ENCODE data around the gene RFC2. TPM values are rescaled to one million over a fixed set of nuclear protein-coding genes. Genes with fewer than 3 reads are reported as not detected.
"Not testable (repeated sequence)": the region's sequence is repeated elsewhere in the genome, so short reads cannot be mapped to it uniquely, and the experiment has no call there.

RFC2 gene
- total RNA-seq, 2 donors from 2014 or later: 80.1 to 84.5 TPM

DNA sequence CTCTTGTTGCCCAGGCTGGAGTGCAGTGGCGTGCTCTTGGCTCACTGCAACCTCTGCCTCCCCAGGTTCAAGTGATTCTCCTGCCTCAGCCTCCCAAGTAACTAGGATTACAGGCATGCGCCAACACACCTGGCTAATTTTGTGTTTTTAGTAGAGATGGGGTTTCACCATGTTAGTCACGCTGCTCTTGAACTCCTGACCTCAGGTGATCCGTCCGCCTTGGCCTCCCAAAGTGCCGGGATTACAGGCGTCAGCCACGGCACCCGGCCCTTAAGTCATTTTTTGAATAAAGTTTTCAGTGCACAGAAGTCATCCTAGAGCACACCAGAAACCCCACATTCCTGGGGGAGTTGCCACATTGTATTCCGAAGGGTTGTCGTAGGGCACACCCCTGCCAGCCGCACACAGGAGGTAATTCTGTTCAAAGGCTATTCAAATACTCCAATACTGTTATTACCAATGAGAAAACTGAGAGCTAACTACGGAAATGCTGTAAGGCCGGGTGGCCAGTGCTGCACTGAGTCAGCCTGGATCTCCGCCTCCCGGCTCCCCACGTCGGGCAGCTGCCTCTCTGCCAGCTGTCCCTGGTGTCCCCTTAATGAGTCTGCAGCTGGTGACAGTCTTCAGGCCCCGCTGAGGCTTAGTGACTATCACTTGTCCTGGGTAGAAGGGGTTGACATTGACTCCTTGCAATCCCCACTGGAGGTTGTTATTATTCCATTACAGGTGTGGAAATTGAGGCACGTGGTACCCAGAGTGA, 8.6 kb upstream of the RFC2 start:
- Mint-ChIP-seq H3K36me3 (no peaks in the 10 kb centered on the region), H3K27ac (no peak overlapping the region), H3K9me3 (no peaks in the 10 kb centered on the region)
- no peak for DNase-seq (ENCODE audit: low spot score in 2 of 2)
- ATAC-seq: no peak

DNA sequence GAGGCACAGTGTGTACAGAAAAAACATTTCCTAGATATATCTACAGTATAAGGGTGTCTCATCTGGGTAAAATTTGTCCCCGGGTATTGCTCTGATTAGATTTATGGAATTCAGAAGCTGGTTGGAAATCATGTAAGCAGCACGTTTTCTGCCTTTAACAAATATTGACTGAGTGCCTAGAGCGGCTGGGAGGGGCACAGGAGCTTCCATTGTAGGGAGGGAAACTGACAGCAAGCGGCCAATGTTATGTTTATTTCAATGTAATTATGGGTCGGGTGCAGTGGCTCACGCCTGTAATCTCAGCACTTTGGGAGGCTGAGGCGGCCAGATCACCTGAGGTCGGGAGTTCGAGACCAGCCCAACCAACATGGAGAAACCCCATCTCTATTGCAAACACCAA, 4.4 kb upstream of the RFC2 start:
- ATAC-seq (no peak), DNase-seq (ENCODE audit: low spot score in 2 of 2) (no peak)
- no peak overlapping the region for H3K27ac Mint-ChIP-seq
- H3K9me3 Mint-ChIP-seq: no peaks in the 10 kb centered on the region
- H3K36me3 Mint-ChIP-seq: peaks cover 5 to 9% of the 10 kb centered on the region in 2 donors

DNA sequence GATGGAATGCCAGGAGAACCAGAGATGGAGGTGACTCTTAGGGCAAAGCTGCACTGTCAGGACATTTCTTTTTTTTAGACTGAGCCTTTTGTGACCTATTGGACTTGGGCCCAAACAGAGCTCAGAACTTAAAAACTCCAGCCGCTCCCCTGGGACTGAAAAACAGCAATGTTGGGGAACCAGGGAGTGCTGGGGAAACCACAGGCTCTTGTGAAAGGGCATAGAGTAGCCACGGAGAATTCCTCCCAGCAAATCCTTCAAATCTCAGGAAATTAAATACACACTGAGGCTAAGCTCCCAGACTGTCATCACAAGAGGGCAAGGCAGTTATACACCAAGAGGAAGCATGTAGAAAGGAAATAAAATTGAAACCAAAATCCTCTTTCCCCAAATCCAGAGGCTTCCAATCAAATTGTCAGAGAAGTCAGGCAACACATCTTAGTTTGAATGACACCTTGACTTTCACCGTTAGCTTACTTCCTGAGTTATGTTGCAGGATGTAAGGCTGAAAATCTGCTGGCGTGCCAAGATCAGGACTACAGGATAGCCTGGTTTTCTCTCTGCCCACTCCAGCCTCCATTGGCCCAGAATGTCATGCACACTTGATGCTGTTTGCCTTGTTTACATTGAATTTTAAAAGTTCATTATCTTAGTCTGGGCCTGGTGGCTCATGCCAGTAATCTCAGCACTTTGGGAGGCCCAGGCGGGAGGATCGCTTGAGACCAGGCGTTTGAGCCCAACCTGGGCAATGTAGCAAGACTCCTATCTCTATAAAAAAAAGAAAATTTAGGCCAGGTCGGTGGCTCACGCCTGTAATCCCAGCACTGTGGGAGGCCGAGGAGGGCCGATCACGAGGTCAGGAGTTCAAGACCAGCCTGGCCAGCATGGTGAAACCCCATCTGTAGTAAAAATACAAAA, 2.6 kb upstream of the RFC2 start:
- DNase-seq (ENCODE audit: low spot score in 2 of 2) (no peak), ATAC-seq (no peak)
- Mint-ChIP-seq H3K36me3 (peaks cover 10 to 16% of the 10 kb centered on the region in 2 donors), H3K9me3 (no peaks in the 10 kb centered on the region), H3K27ac (peak overlapping the region; percentile 2 to 72)

DNA sequence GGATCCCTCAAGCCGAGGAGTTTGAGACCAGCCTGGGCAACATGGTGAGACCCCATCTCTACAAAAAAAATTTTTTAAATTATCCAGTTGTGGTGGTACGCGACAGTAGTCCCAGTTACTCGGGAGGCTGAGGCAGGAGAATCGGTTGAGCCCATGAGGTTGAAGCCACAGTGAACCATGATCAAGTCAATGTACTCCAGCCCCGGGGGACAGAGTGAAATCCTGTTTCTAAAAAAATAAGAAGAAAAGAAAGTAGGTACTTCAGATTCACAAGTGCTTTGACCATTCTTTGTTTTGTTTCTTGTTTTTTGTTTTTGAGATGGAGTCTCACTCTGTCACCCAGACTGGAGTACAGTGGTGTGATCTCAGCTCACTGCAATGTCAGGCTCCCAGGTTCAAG, 1.3 kb upstream of the RFC2 start:
- H3K27ac Mint-ChIP-seq: peak overlapping the region in 1 of 2 donors; percentile 96
- ATAC-seq; DNase-seq (ENCODE audit: low spot score in 2 of 2); H3K9me3 Mint-ChIP-seq: not testable (repeated sequence)
- peaks cover 16 to 22% of the 10 kb centered on the region in 2 donors for H3K36me3 Mint-ChIP-seq

DNA sequence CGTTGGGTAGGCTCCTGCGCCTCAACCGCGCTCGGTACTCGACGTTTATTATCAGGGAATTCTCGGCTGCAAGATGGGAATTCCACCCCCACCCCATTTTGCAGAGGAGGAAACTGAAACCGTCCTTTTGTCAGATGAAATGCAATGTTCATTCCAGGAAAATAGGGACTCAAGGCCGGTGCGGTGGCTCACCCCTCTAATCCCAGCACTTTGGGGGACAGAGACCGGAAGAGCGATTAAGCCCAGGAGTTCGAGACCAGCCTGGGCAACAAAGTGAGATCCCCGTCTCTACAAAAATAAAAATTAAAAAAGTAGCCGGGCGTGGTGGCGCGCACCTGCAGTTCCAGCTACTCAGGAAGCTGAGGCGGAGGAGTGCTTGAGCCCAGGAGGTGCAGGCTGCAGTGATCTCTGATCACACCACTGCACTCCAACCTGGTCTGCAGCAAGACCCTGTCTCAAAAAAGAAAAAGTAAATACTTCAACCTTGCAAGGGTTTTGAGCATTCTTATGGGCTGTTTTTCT, 720 bp upstream of the RFC2 start:
- peaks cover 20 to 28% of the 10 kb centered on the region in 2 donors for H3K36me3 Mint-ChIP-seq
- ATAC-seq (no peak), DNase-seq (ENCODE audit: low spot score in 2 of 2) (no peak)
- H3K27ac Mint-ChIP-seq: peak overlapping the region; percentile 96 to 97
- no peaks in the 10 kb centered on the region for H3K9me3 Mint-ChIP-seq

DNA sequence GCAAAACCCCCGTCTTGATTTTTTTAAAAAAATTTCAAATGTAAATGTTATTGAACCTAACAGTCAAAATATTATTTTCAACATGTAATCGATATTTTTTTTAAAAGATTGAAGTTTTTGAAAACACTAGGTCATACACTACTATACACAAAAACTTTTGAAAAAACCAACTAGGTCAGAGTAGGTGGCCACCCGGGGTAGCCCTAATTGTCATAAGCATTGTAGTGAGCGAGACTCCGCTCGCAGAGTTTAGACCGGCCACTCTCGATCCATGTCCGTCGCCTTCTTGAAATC, 417 bp downstream of the RFC2 start:
- H3K9me3 Mint-ChIP-seq: no peaks in the 10 kb centered on the region
- peaks cover 20 to 37% of the 10 kb centered on the region in 2 donors for H3K36me3 Mint-ChIP-seq
- peak overlapping the region; percentile 96 to 97 for H3K27ac Mint-ChIP-seq
- DNase-seq (ENCODE audit: low spot score in 2 of 2) (no peak), ATAC-seq (peak in 1 of 2 donors; percentile 9)

DNA sequence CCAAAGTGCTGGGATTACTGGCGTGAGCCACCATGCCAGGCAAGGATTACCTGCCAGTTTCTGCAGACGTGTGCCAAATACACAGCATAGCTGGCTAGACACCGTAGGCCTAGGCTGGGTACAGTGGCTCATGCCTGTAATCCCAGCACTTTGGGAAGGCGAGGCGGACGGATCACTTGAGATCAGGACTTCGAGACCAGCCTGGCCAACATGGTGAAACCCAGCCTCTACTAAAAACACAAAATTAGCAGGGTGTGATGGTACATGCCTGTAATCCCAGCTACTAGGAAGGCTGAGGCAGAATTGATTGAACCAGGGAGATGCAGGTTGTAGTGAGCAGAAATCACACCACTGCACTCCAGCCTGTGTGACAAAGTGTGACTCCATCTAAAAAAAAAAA, 868 bp downstream of the RFC2 start:
- ATAC-seq: no peak
- no peak for DNase-seq (ENCODE audit: low spot score in 2 of 2)
- Mint-ChIP-seq H3K9me3 (no peaks in the 10 kb centered on the region), H3K36me3 (peaks cover 20 to 41% of the 10 kb centered on the region in 2 donors), H3K27ac (peak overlapping the region; percentile 96 to 97)

DNA sequence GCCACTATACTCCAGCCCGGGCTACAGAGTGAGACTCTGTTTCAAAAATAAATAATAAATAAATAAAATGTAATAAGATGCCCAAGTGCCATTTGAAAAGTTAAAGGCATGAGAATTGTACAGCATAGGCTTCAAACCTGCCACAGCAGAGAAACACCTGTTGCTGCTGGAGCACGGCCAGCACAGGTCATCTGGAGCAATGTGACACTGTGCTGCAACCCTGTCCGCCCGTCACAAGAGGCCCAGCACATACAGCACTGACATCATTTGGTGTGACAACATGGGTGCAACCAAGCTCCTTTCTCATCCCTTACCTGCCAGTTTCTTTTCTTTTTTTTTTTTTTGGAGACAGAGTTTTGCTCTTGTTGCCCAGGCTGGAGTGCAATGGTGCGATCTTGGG, 1.3 kb downstream of the RFC2 start:
- peaks cover 20 to 42% of the 10 kb centered on the region in 2 donors for H3K36me3 Mint-ChIP-seq
- no peak for ATAC-seq
- peak overlapping the region in 1 of 2 donors; percentile 97 for H3K27ac Mint-ChIP-seq
- H3K9me3 Mint-ChIP-seq: no peaks in the 10 kb centered on the region
- DNase-seq (ENCODE audit: low spot score in 2 of 2): no peak

DNA sequence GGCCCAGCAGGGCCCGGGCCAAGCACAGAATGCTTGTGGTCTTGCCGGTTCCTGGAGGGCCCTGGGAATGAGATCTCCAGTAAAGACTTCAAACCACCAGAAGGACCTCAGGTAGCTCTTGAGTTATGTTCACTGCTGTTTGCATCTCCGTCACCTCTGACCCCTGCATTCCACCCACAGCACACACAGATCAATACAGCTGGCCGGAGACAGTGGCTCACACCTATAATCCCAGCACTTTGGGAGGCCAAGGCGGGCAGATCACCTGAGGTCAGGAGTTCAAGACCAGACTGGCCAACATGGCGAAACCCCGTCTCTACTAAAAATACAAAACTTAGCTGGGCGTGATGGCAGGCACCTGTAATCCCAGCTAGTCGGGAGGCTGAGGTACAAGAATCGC, 5.1 kb downstream of the RFC2 start:
- not testable (repeated sequence) for H3K27ac Mint-ChIP-seq; ATAC-seq; DNase-seq (ENCODE audit: low spot score in 2 of 2); H3K9me3 Mint-ChIP-seq
- peaks cover 18 to 35% of the 10 kb centered on the region in 2 donors for H3K36me3 Mint-ChIP-seq

DNA sequence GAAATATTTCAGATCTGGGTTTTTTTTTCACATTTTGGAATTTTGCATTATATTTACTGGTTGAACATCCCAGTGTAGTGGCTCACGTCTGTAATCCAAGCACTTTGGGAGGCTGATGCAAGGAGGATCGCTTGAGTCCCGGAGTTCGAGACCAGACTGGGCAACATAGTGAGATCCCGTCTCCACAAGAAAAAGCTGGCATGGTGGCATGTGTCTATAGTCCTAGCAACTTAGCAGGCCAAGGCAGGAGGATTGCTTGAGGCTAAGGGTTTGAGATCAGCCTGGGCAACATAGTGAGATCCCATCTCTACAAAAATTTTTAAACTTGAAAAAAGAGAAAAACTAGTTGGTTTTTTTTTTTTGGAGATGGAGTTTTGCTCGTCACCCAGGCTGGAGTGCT, 6.0 kb downstream of the RFC2 start:
- no peaks in the 10 kb centered on the region for H3K9me3 Mint-ChIP-seq
- DNase-seq (ENCODE audit: low spot score in 2 of 2): no peak
- no peak for ATAC-seq
- peaks cover 15 to 39% of the 10 kb centered on the region in 2 donors for H3K36me3 Mint-ChIP-seq
- H3K27ac Mint-ChIP-seq: no peak overlapping the region

DNA sequence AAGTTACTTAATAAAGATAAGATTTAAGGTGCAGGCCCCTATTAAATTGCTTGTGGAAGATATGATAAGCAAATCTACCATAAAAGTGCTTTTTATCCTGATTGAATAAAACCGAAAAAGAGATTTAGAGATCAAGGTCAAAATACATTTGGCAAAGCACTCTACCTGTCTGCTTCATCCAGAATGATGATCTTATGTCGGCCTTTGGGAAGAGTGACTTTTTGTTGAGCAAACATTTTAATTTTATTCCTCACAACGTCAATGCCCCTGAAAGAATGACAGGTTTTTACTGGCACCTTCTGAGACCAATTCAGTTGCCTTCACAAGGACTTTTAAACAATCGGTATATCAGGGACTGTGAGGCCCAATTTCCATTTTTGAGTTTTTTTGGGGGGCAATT, 7.7 kb downstream of the RFC2 start:
- peaks cover 17 to 42% of the 10 kb centered on the region in 2 donors for H3K36me3 Mint-ChIP-seq
- DNase-seq (ENCODE audit: low spot score in 2 of 2) (no peak), ATAC-seq (no peak)
- H3K9me3 Mint-ChIP-seq: no peaks in the 10 kb centered on the region
- H3K27ac Mint-ChIP-seq: no peak overlapping the region

DNA sequence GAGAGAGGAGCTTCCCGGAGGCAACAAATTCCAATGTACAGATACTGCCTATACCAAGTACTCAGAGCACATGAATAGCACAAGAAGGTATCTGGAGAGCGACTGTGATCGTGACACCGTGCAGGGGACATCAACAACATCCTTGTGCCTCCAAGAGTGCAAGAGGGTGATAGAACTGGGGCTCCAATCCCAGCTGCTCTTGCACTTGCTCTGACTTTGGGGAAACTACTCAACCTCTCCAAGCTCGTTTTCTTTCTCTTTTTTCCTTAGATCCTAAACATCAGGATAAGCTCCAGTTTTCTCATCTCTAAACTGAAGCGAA, 12.1 kb downstream of the RFC2 start:
- H3K9me3 Mint-ChIP-seq: no peaks in the 10 kb centered on the region
- DNase-seq (ENCODE audit: low spot score in 2 of 2): no peak
- H3K36me3 Mint-ChIP-seq: peaks cover 17 to 25% of the 10 kb centered on the region in 2 donors
- H3K27ac Mint-ChIP-seq: peak overlapping the region in 1 of 2 donors; percentile 15
- no peak for ATAC-seq

DNA sequence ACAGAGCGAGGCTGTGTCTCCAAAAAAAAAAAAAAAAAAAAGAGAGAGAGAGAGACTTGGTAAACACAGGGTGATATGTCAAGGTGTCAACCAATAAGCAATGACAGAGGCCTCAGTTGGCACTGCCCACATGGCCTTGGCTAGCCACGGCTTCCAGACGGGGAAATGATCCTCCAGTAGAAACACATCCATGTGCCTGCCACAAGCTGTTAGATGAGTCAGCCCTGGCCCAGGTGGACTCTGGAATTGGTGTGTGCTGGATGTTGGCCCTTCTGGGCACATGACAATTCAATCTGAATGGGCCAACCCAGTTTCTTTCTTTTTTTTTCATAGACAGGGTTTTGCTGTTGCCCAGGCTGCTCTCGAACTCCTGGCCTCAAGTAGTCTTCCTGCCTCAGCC, 13.7 kb downstream of the RFC2 start:
- peaks cover 17 to 25% of the 10 kb centered on the region in 2 donors for H3K36me3 Mint-ChIP-seq
- DNase-seq (ENCODE audit: low spot score in 2 of 2) (no peak), ATAC-seq (no peak)
- H3K9me3 Mint-ChIP-seq: no peaks in the 10 kb centered on the region
- H3K27ac Mint-ChIP-seq: no peak overlapping the region

DNA sequence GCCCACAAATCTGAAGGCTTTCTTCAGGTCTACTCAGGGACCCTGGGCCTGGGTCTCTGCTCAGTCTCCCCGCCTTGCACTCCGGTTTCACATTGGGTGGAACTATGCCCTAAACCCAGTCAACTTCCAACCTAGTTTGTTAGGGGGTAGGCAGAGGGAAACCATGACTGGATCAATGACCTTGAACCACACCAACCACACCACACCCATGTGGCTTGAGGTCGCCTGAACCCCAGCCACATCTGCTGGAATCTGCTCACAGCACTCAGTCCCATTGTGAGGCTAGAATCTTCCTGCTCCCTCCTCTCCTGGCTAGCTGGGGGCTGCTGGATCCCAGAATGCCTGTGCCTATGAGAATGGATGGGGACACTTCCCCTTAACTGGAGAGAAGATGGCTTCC, 17.9 kb downstream of the RFC2 start:
- H3K27ac Mint-ChIP-seq: no peak overlapping the region
- no peaks in the 10 kb centered on the region for H3K9me3 Mint-ChIP-seq
- DNase-seq (ENCODE audit: low spot score in 2 of 2) (no peak), ATAC-seq (peak in 1 of 2 donors; percentile 71)
- peaks cover 9 to 24% of the 10 kb centered on the region in 2 donors for H3K36me3 Mint-ChIP-seq

DNA sequence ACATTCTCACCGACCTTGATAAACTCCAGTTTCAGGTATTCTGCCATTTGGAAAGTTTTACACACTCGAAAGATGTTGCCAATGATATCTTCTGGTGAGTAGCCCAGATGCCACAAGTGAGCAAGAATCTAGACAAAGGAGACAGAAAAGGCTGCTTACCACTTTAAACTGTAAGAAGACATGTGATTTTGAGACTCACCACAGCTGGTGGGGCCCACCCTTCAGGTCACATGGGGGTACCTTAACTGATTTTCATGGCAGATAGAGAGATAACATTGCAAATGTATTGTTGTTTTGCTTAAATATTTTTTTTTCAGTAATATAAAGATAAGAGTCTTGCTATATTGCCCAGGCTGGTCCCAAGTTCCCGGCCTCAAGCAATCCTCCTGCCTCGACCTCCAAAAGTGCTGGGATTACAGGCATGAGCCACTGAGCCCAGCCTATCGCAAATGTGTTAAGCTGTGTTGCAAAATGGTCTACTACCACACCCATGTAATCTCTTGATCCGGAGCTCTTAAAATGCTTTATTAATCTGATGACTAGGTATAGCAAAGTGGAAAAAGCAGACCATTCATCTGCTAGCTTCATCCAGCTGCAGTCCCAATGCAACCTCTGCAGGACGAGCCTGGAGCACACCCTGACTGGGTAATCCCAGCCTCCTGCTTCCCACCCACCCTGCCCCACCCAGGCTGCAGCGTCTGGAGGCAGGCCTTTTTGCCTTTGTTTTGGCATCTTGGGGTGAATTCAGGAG, 18.5 kb downstream of the RFC2 start:
- no peaks in the 10 kb centered on the region for H3K9me3 Mint-ChIP-seq
- ATAC-seq (no peak), DNase-seq (ENCODE audit: low spot score in 2 of 2) (no peak)
- H3K27ac Mint-ChIP-seq: no peak overlapping the region
- H3K36me3 Mint-ChIP-seq: peaks cover 11 to 27% of the 10 kb centered on the region in 2 donors

DNA sequence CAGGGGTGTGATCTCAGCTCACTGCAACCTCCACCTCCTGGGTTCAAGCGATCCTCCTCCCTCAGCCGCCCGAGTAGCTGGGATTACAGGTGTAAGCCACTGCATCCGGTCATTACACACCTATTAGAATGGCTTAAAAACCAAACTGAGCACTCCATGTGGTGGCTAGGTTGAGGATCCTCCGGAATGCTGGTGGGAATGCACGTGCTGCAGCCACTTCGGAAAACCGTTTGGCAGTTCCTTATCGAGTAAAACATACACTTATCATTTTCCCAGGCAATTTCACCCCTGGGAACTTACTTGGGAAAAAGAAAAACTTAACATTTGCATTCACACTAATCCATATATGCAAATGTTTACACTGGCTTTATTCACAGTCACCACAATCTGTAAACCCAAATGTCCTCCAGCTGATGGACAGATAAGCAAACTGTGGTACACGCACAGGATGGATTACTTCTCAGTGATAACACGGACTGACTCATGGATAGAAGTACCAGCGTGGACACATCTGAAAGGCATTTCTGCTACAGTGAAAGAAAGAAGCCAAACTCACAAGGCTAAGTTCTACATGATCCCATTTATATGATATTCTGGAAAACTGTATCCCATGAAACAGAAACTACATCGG, 20.4 kb downstream of the RFC2 start:
- Mint-ChIP-seq H3K9me3 (no peaks in the 10 kb centered on the region), H3K27ac (no peak overlapping the region), H3K36me3 (peaks cover 6 to 29% of the 10 kb centered on the region in 2 donors)
- no peak for ATAC-seq
- no peak for DNase-seq (ENCODE audit: low spot score in 2 of 2)
